Colon (tissue), 2 donors: Measurements from ENCODE around the gene NECTIN2.
"Not testable (repeated sequence)": the region's sequence is repeated elsewhere in the genome, so short reads cannot be mapped to it uniquely, and the experiment has no call there.

ENCODE experiments used
- FAIRE-seq: peaks from 2 replicates; lab custom pipeline; 2012; peaks lifted over from hg19 to GRCh38; lab: Jason Lieb, UNC
- donor health status: control.
- donor health status: control.

NECTIN2 gene

GRCh38 chr19:44908836-44909261 is 62.8 kb downstream of the NECTIN2 start:
- no peak for FAIRE-seq

- FAIRE-seq: no peak
Measured at GRCh38 chr19:44909775-44910174, 63.7 kb downstream of the NECTIN2 start.

GRCh38 chr19:44911896-44912295 is 65.8 kb downstream of the NECTIN2 start:
- FAIRE-seq: not testable (repeated sequence)

- FAIRE-seq: no peak
Measured at GRCh38 chr19:44912854-44913253, 66.8 kb downstream of the NECTIN2 start.

GRCh38 chr19:44913512-44914432 is 67.7 kb downstream of the NECTIN2 start:
- FAIRE-seq: not testable (repeated sequence)

DNA sequence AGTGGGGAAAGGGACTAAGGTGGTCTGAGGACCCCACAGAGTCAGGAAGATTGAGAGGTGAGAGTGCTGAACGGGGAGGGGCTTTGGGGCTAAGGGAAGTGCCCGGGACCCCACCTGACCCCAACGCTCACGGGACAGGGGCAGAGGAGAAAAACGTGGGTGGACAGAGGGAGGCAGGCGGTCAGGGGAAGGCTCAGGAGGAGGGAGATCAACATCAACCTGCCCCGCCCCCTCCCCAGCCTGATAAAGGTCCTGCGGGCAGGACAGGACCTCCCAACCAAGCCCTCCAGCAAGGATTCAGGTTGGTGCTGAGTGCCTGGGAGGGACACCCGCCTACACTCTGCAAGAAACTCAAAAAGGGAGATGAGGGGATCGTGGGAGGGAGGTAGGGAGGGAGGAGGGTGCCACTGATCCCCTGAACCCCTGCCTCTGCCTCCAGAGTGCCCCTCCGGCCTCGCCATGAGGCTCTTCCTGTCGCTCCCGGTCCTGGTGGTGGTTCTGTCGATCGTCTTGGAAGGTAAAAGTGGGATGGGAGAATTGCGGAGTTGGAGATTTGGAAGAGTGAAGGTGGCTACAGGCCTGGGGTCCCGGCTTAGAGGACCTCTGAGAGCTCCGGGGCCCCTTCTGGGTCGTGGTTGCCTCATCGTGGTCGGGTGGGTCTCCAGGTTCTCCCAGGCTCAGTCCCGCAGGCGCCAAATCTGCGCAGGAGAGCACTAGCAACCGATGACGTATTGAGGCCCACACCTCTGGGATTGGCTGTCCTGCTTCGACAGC is 68.5 kb downstream of the NECTIN2 start, which contains the start of gene APOC1:
Gene APOC1 (plus strand): TSS at position 176 of the 774 bp plus-strand sequence. CDS start 284 bp downstream, at position 460.
- FAIRE-seq: not testable (repeated sequence)

DNA sequence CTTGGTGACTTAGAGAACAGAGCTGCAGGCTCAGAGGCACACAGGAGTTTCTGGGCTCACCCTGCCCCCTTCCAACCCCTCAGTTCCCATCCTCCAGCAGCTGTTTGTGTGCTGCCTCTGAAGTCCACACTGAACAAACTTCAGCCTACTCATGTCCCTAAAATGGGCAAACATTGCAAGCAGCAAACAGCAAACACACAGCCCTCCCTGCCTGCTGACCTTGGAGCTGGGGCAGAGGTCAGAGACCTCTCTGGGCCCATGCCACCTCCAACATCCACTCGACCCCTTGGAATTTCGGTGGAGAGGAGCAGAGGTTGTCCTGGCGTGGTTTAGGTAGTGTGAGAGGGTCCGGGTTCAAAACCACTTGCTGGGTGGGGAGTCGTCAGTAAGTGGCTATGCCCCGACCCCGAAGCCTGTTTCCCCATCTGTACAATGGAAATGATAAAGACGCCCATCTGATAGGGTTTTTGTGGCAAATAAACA is 78.2 kb downstream of the NECTIN2 start:
- FAIRE-seq: no peak

DNA sequence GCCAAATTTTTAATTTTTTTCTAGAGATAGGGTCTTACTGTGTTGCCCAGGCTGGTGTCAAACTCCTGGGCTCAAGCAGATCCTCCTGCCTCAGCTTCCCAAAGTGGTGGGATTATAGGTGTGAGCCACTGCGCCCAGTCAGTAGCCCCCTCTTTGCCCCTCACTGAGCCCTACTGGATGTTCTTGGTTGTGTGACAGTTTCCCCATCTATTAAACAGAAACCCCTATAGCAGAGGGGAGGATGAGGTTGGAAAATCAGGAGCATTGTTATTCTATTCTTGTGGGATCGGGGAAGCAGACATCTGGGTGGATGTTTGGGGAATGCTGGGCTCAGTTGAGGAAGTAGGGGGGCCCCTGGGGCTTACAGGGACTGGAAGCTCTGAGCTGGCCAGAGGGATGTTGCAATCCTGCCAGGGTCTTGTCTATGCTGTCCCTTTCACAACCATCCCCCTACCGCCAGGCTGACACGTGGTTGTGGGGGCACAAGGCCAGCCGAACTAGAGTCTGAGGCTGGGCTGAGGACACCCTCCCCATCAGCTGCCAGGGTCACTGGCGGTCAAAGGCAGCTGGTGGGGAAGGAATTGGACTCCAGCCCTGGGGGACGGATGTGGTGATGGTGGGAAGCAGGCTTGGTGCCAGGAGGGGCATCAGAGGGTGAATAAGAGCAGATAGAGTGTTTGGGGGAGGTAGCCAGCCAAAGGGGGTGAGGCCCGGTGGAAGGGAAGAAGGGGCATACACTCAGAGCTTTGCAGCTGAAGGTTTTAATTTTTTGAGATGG is 79.2 kb downstream of the NECTIN2 start:
- no peak for FAIRE-seq

- FAIRE-seq: not testable (repeated sequence)
Measured at GRCh38 chr19:44926245-44927077, 80.4 kb downstream of the NECTIN2 start.

DNA sequence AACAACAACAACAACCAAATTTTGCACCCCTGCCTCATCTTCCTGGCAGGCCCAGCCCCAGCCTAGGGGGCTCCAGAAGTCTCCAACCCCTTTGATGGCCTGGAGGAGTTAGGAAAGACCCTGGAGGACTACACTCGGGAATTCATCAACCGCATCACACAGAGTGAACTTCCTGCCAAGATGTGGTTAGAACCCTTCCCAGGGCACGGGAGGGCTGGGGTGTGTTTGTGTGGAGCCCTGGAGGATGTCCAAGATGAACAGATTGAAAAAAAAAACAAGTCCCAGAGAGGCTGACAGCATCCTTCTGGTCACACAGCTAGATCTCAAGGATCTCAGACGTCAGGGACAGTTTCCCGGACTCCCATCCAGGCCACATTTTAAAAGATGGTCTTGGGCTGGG is 81.6 kb downstream of the NECTIN2 start:
- FAIRE-seq: no peak

- FAIRE-seq: no peak
Measured at GRCh38 chr19:44930088-44930487, 84.0 kb downstream of the NECTIN2 start.

DNA sequence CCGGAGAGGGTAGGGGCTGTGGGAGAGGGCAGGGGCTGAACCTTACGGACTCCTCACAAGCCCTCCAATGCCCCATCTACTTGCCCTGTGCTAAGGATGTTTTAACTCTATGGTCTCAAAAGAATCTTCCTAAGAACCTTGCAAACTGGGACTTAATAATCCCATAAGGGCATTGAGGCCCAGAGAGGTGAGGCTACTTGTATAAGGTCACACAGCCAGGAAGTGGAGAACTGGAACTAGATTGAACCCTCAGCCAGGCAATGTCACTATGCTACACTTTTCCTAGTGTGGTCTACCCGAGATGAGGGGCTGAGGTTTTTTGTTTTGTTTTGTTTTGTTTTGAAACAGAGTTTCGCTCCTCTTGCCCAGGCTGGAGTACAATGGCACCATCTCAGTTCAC is 85.4 kb downstream of the NECTIN2 start:
- no peak for FAIRE-seq
